Mesenchymal stem cell (in vitro differentiated cells and primary cell): ENCODE results near the gene CCNB2.

Experiments used
- DNase-seq: peaks from one replicate; pipeline ENCODE4 v3.0.0-alpha.2; 2013
- H2AFZ ChIP-seq: one replicate; pipeline ENCODE4 v1.6.1; 2013; ENCODE audit warnings: low read depth, mild to moderate bottlenecking, control low read depth, inconsistent platforms, low read length, moderate library complexity
- H2AK5ac ChIP-seq: 2 replicates; pipeline ENCODE4 v1.6.1; 2013; ENCODE audit warnings: low read length, moderate library complexity, mild to moderate bottlenecking, inconsistent platforms; ENCODE audit not compliant: severe bottlenecking
- H2BK120ac ChIP-seq: one replicate; pipeline ENCODE4 v1.6.1; 2013; ENCODE audit warnings: low read depth, mild to moderate bottlenecking, inconsistent platforms, low read length, moderate library complexity
- H2BK12ac ChIP-seq, 2 experiments: one replicate each; pipeline ENCODE4 v1.6.1; 2013; ENCODE audit warnings: inconsistent platforms in 2 of 2, low read length in 2 of 2, mild to moderate bottlenecking in 2 of 2, moderate library complexity in 2 of 2, control low read depth in 1 of 2
- H2BK15ac ChIP-seq: one replicate; pipeline ENCODE4 v1.6.1; 2013; ENCODE audit warnings: mild to moderate bottlenecking, low read depth, inconsistent platforms; ENCODE audit not compliant: poor library complexity, severe bottlenecking
- H2BK5ac ChIP-seq: 2 replicates; pipeline ENCODE4 v1.6.1; 2013; ENCODE audit warnings: low read depth, mild to moderate bottlenecking, low read length, control low read depth, inconsistent platforms; ENCODE audit not compliant: poor library complexity, severe bottlenecking
- H3K14ac ChIP-seq, 2 experiments: one replicate each; pipeline ENCODE4 v1.6.1; 2013; ENCODE audit warnings: inconsistent platforms in 2 of 2, low read length in 2 of 2, control low read depth in 1 of 2, mild to moderate bottlenecking in 1 of 2, moderate library complexity in 1 of 2
- H3K18ac ChIP-seq, 2 experiments: one replicate each; pipeline ENCODE4 v1.6.1; 2013; ENCODE audit warnings: inconsistent platforms in 2 of 2, low read length in 2 of 2, control low read depth in 1 of 2, low read depth in 1 of 2, mild to moderate bottlenecking in 1 of 2
- H3K23ac ChIP-seq, 2 experiments: one replicate each; pipeline ENCODE4 v1.6.1; 2013; ENCODE audit warnings: inconsistent platforms in 2 of 2, low read length in 2 of 2, mild to moderate bottlenecking in 2 of 2, moderate library complexity in 2 of 2, control low read depth in 1 of 2
- H3K27ac ChIP-seq: 2 replicates; pipeline ENCODE4 v1.5.1; 2013; ENCODE audit warnings: mild to moderate bottlenecking, moderate library complexity, low read length, control low read depth, inconsistent platforms; ENCODE audit not compliant: poor library complexity, severe bottlenecking
- H3K27me3 ChIP-seq, 2 experiments: 2 replicates each; pipeline versions ENCODE4 v1.6.1 to v1.7.0; 2013; ENCODE audit warnings: low read length in 2 of 2, mild to moderate bottlenecking in 2 of 2, moderate library complexity in 2 of 2, control low read depth in 1 of 2, inconsistent platforms in 1 of 2; ENCODE audit not compliant: control insufficient read depth in 1 of 2, insufficient read depth in 1 of 2
- H3K36me3 ChIP-seq, 2 experiments: 2 replicates each; pipeline versions ENCODE4 v1.6.1 to v1.7.0; 2013; ENCODE audit warnings: low read length in 2 of 2, control low read depth in 1 of 2, inconsistent platforms in 1 of 2, low read depth in 1 of 2, mild to moderate bottlenecking in 1 of 2; ENCODE audit not compliant: insufficient read depth in 2 of 2, control insufficient read depth in 1 of 2
- H3K4ac ChIP-seq, 2 experiments: one replicate each; pipeline ENCODE4 v1.6.1; 2013; ENCODE audit warnings: inconsistent platforms in 2 of 2, low read length in 2 of 2, mild to moderate bottlenecking in 2 of 2, moderate library complexity in 2 of 2, control low read depth in 1 of 2, low read depth in 1 of 2
- H3K4me1 ChIP-seq: 2 replicates; pipeline ENCODE4 v1.6.1; 2013; ENCODE audit warnings: low read depth, low read length, control low read depth; ENCODE audit not compliant: control insufficient read depth, insufficient read depth
- H3K4me2 ChIP-seq: 2 replicates; pipeline ENCODE4 v1.6.1; 2013; ENCODE audit warnings: low read length, mild to moderate bottlenecking, inconsistent platforms; ENCODE audit not compliant: poor library complexity, severe bottlenecking
- H3K4me3 ChIP-seq, 2 experiments: 2 replicates each; pipeline versions ENCODE4 v1.5.1 to v1.7.0; 2013; ENCODE audit warnings: low read length in 2 of 2, mild to moderate bottlenecking in 2 of 2, control low read depth in 1 of 2, low read depth in 1 of 2; ENCODE audit not compliant: insufficient read depth in 1 of 2
- H3K79me1 ChIP-seq: replicated peaks from 2 replicates; pipeline ENCODE4 v1.6.1; 2013; ENCODE audit warnings: mild to moderate bottlenecking, control low read depth, low read length, inconsistent platforms; ENCODE audit not compliant: poor library complexity, severe bottlenecking
- H3K9ac ChIP-seq: 2 replicates; pipeline ENCODE4 v1.7.0; 2013; ENCODE audit warnings: mild to moderate bottlenecking, low read length, moderate library complexity
- H3K9me3 ChIP-seq: 2 replicates; pipeline ENCODE4 v1.7.0; 2013; ENCODE audit warnings: mild to moderate bottlenecking, low read length; ENCODE audit not compliant: control insufficient read depth
- H4K8ac ChIP-seq: one replicate; pipeline ENCODE4 v1.6.1; 2013; ENCODE audit warnings: inconsistent platforms, mild to moderate bottlenecking, low read length, moderate library complexity
- H4K91ac ChIP-seq: one replicate; pipeline ENCODE4 v1.6.1; 2013; ENCODE audit warnings: mild to moderate bottlenecking, low read length, inconsistent platforms
- WGBS: methylation state at CpG from one replicate; pipeline ENCODE4 v1.1.7; 2013; ENCODE audit warnings: mixed read lengths; 5-methylcytosine and 5-hydroxymethylcytosine counted together

Gene CCNB2

GRCh38 chr15:59069430-59069829 is 35.5 kb upstream of the CCNB2 start:
- no peaks in the 10 kb centered on the region for H3K27me3 ChIP-seq
- no peaks in the 10 kb centered on the region for H3K4me1 ChIP-seq
- no peak overlapping the region for H3K4me3 ChIP-seq
- H3K9ac ChIP-seq: no peak overlapping the region
- no peak overlapping the region for H3K27ac ChIP-seq
- no peak overlapping the region for H3K23ac ChIP-seq
- peaks cover 30 to 92% of the 10 kb centered on the region in 2 experiments for H3K36me3 ChIP-seq
- H3K14ac ChIP-seq: no peak overlapping the region
- H3K4me2 ChIP-seq: no peak overlapping the region
- no peak overlapping the region for H2AFZ ChIP-seq
- H3K18ac ChIP-seq: no peak overlapping the region
- H4K8ac ChIP-seq: no peak overlapping the region
- H4K91ac ChIP-seq: no peak overlapping the region
- H2BK5ac ChIP-seq: no peak overlapping the region
- H3K4ac ChIP-seq: no peak overlapping the region
- H2BK12ac ChIP-seq: no peak overlapping the region
- H2BK15ac ChIP-seq: no peak overlapping the region
- H3K79me1 ChIP-seq: peaks cover 14% of the 10 kb centered on the region
- no peak overlapping the region for H2BK120ac ChIP-seq
- H3K9me3 ChIP-seq: no peaks in the 10 kb centered on the region
- 100% methylated on average over 1 of the region's 1 CpG for WGBS
- H2AK5ac ChIP-seq: no peak overlapping the region
- DNase-seq: no peak

GRCh38 chr15:59074607-59075006 is 30.3 kb upstream of the CCNB2 start:
- no peaks in the 10 kb centered on the region for H3K9me3 ChIP-seq
- H3K4ac ChIP-seq: no peak overlapping the region
- H3K79me1 ChIP-seq: peaks cover 6% of the 10 kb centered on the region
- no peak overlapping the region for H3K27ac ChIP-seq
- no CpG with 5 or more reads among the region's 1 CpG for WGBS
- H3K4me1 ChIP-seq: no peaks in the 10 kb centered on the region
- H3K18ac ChIP-seq: no peak overlapping the region
- no peaks in the 10 kb centered on the region for H3K27me3 ChIP-seq
- no peak overlapping the region for H3K14ac ChIP-seq
- no peak overlapping the region for H3K4me2 ChIP-seq
- no peak overlapping the region for H3K4me3 ChIP-seq
- H3K23ac ChIP-seq: no peak overlapping the region
- H2AK5ac ChIP-seq: no peak overlapping the region
- H4K8ac ChIP-seq: no peak overlapping the region
- no peak overlapping the region for H4K91ac ChIP-seq
- H3K36me3 ChIP-seq: peaks cover 17 to 89% of the 10 kb centered on the region in 2 experiments
- H2AFZ ChIP-seq: no peak overlapping the region
- no peak overlapping the region for H2BK5ac ChIP-seq
- DNase-seq: no peak
- H3K9ac ChIP-seq: no peak overlapping the region
- no peak overlapping the region for H2BK120ac ChIP-seq
- H2BK12ac ChIP-seq: no peak overlapping the region
- no peak overlapping the region for H2BK15ac ChIP-seq

GRCh38 chr15:59087731-59088130 is 17.2 kb upstream of the CCNB2 start:
- H3K4ac ChIP-seq: no peak overlapping the region
- H2BK5ac ChIP-seq: no peak overlapping the region
- no peak overlapping the region for H3K9ac ChIP-seq
- H3K79me1 ChIP-seq: peaks cover 21% of the 10 kb centered on the region
- H3K4me1 ChIP-seq: no peaks in the 10 kb centered on the region
- H3K27me3 ChIP-seq: no peaks in the 10 kb centered on the region
- H2AK5ac ChIP-seq: no peak overlapping the region
- H2AFZ ChIP-seq: no peak overlapping the region
- H3K27ac ChIP-seq: no peak overlapping the region
- H3K18ac ChIP-seq: no peak overlapping the region
- H3K23ac ChIP-seq: no peak overlapping the region
- H3K36me3 ChIP-seq: peaks cover 15 to 95% of the 10 kb centered on the region in 2 experiments
- no peak overlapping the region for H4K91ac ChIP-seq
- no peak for DNase-seq
- H4K8ac ChIP-seq: no peak overlapping the region
- H2BK120ac ChIP-seq: no peak overlapping the region
- H3K4me2 ChIP-seq: no peak overlapping the region
- H3K9me3 ChIP-seq: no peaks in the 10 kb centered on the region
- no peak overlapping the region for H2BK15ac ChIP-seq
- H3K4me3 ChIP-seq: no peak overlapping the region
- H3K14ac ChIP-seq: no peak overlapping the region
- 97% methylated on average over 2 of the region's 2 CpGs for WGBS
- no peak overlapping the region for H2BK12ac ChIP-seq

- Histone ChIP-seq H3K36me3 (peaks cover 21 to 82% of the 10 kb centered on the region in 2 experiments), H3K4me1 (no peaks in the 10 kb centered on the region), H2BK5ac (no peak overlapping the region), H2BK15ac (no peak overlapping the region), H3K14ac (no peak overlapping the region), H3K4me2 (no peak overlapping the region), H3K27me3 (no peaks in the 10 kb centered on the region), H3K4me3 (no peak overlapping the region), H3K9me3 (no peaks in the 10 kb centered on the region), H3K27ac (no peak overlapping the region), H4K8ac (no peak overlapping the region), H2BK12ac (no peak overlapping the region), H2AK5ac (no peak overlapping the region), H3K9ac (no peak overlapping the region), H3K18ac (no peak overlapping the region), H3K4ac (no peak overlapping the region), H4K91ac (no peak overlapping the region), H3K23ac (no peak overlapping the region), H2AFZ (no peak overlapping the region), H3K79me1 (peaks cover 14% of the 10 kb centered on the region), H2BK120ac (no peak overlapping the region)
- WGBS: no CpG with 5 or more reads among the region's 1 CpG
- no peak for DNase-seq
These were observed 10.9 kb upstream of the CCNB2 start for GRCh38 chr15:59094077-59094476.
